Transverse colon (tissue), 4 donors: ENCODE results near the gene SLC31A2. TPM values are rescaled to one million over a fixed set of nuclear protein-coding genes. Genes with fewer than 3 reads are reported as not detected.

Source experiments
- DNase-seq: peaks from one replicate; pipeline ENCODE4 v3.0.0-alpha.2; 2019
- H3K27ac ChIP-seq, 4 donors: fragments of 200-600 bp; sonication (generic); 2 replicates each; pipeline ENCODE4 v1.5.1; 2016 to 2018; ENCODE audit warnings: inconsistent platforms in 4 of 4
- H3K27me3 ChIP-seq: fragments of 200-600 bp; sonication (generic); 2 replicates; pipeline ENCODE4 v1.5.1; 2017; ENCODE audit warnings: inconsistent platforms
- H3K36me3 ChIP-seq, 4 donors: fragments of 200-600 bp; sonication (generic); 2 replicates each; pipeline ENCODE4 v1.5.1; 2017 to 2019; ENCODE audit warnings: inconsistent platforms in 4 of 4
- H3K4me1 ChIP-seq, 4 donors: fragments of 200-600 bp; sonication (generic); 2 replicates each; pipeline ENCODE4 v1.5.1; 2017 to 2020; ENCODE audit warnings: inconsistent platforms in 4 of 4
- H3K4me3 ChIP-seq, 4 donors: fragments of 200-600 bp; sonication (generic); 1 replicate in 1 of 4; 2 replicates in 3 of 4; pipeline versions ENCODE4 v1.5.1 to v1.6.1; 2017 to 2019; ENCODE audit warnings: inconsistent platforms in 4 of 4
- H3K9me3 ChIP-seq, 2 donors: fragments of 200-600 bp; sonication (generic); 2 replicates each; pipeline ENCODE4 v1.5.1; 2017 to 2019; ENCODE audit warnings: inconsistent platforms in 2 of 2
- CTCF ChIP-seq, 5 experiments: fragments of 200-600 bp in 3 of 5; fragments of 450-650 bp in 2 of 5; sonication (generic) in 3 of 5; IDR thresholded peaks; 1 replicate in 2 of 5; 2 replicates in 3 of 5; pipeline ENCODE4 v1.5.1; 2016 to 2017; ENCODE audit warnings: antibody characterized with exemption in 5 of 5, inconsistent platforms in 3 of 5, mild to moderate bottlenecking in 2 of 5, moderate library complexity in 1 of 5
- EP300 ChIP-seq: sonication (generic); formaldehyde crosslinking; IDR thresholded peaks from one replicate; pipeline ENCODE4 v1.6.1; 2017; ENCODE audit warnings: antibody characterized with exemption, low read depth
- POLR2A ChIP-seq: fragments of 450-650 bp; IDR thresholded peaks from one replicate; pipeline ENCODE4 v1.6.1; 2016; ENCODE audit warnings: antibody characterized with exemption, mild to moderate bottlenecking, moderate library complexity
- POLR2AphosphoS5 ChIP-seq, 3 donors: sonication (generic); formaldehyde crosslinking; IDR thresholded peaks; one replicate each; pipeline ENCODE4 v1.6.1; 2016; ENCODE audit warnings: antibody characterized with exemption in 3 of 3
- WGBS, 2 donors: methylation state at CpG; one replicate each; pipeline ENCODE4 v1.1.5; 2018; ENCODE audit warnings: low coverage in 1 of 2; 5-methylcytosine and 5-hydroxymethylcytosine counted together
- in situ Hi-C, 4 donors: fragments of 200-750 bp; cut with MboI; loops; one replicate each; pipeline versions ENCODE4 v1.15.0 to v1.15.1; 2017; ENCODE audit warnings: low sequenced_read_pairs in 3 of 4, low pct_ligation_motif_present in 1 of 4, low pct_unique_long_range_greater_than_20kb in 1 of 4
- intact Hi-C: fragments of 100-400 bp; cut with DNase I; formaldehyde crosslinking; loops from one replicate; pipeline ENCODE4 v1.15.1; 2023; ENCODE audit warnings: low total_unique reads
- total RNA-seq, 4 donors: library from RNA; depleted of rRNA; stranded (reverse); fragments of >200 nt; gene quantifications; one replicate each; pipeline ENCODE4 v1.1.0, GENCODE V29; 2016

SLC31A2 gene
- total RNA-seq, 4 donors from 2014 or later = 4.4 to 81.6 (median 40.3) TPM

GRCh38 chr9:113183956-113184488, 33.2 kb downstream of the SLC31A2 start:
- Histone ChIP-seq H3K36me3 (peaks cover 0 to 85% (median 41%) of the 10 kb centered on the region in 4 donors), H3K4me1 (no peaks in the 10 kb centered on the region), H3K9me3 (no peaks in the 10 kb centered on the region), H3K4me3 (no peak overlapping the region), H3K27ac (no peak overlapping the region), H3K27me3 (no peaks in the 10 kb centered on the region)
- DNase-seq = no peak
- WGBS, 2 donors = 97 to 100% methylated on average over 2 of the region's 2 CpGs
- in situ Hi-C loops = no loop called here
- intact Hi-C loops = loop anchor here (1.0 kb wide), 1 partner anchor 14 kb away; no protein-coding TSS in a partner anchor
- TF ChIP-seq CTCF (IDR thresholded peaks at IDR 0.05) = no peak
- TF ChIP-seq POLR2AphosphoS5 (IDR thresholded peaks at IDR 0.05) = no peak
- TF ChIP-seq POLR2A = no peak
- TF ChIP-seq EP300 = no peak

- TF ChIP-seq EP300 = no peak
- no peak for TF ChIP-seq POLR2AphosphoS5 (IDR thresholded peaks at IDR 0.05)
- TF ChIP-seq POLR2A = no peak
- TF ChIP-seq CTCF (IDR thresholded peaks at IDR 0.05) = no peak
- in situ Hi-C loops = no loop called here
- H3K36me3 ChIP-seq = peaks cover 0 to 81% (median 39%) of the 10 kb centered on the region in 4 donors
Measured at GRCh38 chr9:113184539-113184938, 33.7 kb downstream of the SLC31A2 start.

GRCh38 chr9:113185271-113185670, 34.5 kb downstream of the SLC31A2 start:
- H3K36me3 ChIP-seq = peaks cover 0 to 87% (median 38%) of the 10 kb centered on the region in 4 donors
- no peaks in the 10 kb centered on the region for H3K4me1 ChIP-seq
- intact Hi-C loops = no loop called here
- DNase-seq = no peak
- no peak overlapping the region for H3K27ac ChIP-seq
- no peaks in the 10 kb centered on the region for H3K9me3 ChIP-seq
- TF ChIP-seq POLR2A = no peak
- TF ChIP-seq EP300 = no peak
- no peak for TF ChIP-seq CTCF (IDR thresholded peaks at IDR 0.05)
- no peak for TF ChIP-seq POLR2AphosphoS5 (IDR thresholded peaks at IDR 0.05)
- in situ Hi-C loops = no loop called here
- 90 to 92% methylated on average over 4 of the region's 4 CpGs for WGBS, 2 donors
- no peak overlapping the region for H3K4me3 ChIP-seq
- no peaks in the 10 kb centered on the region for H3K27me3 ChIP-seq

More at GRCh38 chr9:113184539-113184938, 33.7 kb downstream of the SLC31A2 start:
- no peak overlapping the region for H3K4me3 ChIP-seq
- no peaks in the 10 kb centered on the region for H3K9me3 ChIP-seq
- H3K4me1 ChIP-seq = no peaks in the 10 kb centered on the region
- H3K27ac ChIP-seq = no peak overlapping the region
- intact Hi-C loops = loop anchor here (1.0 kb wide), 1 partner anchor 14 kb away; no protein-coding TSS in a partner anchor
- no peaks in the 10 kb centered on the region for H3K27me3 ChIP-seq
- no peak for DNase-seq
- WGBS, 2 donors = 91 to 100% methylated on average over 1 to 2 of the region's 2 CpGs

- WGBS, 2 donors = 97 to 100% methylated on average over 3 to 7 of the region's 7 CpGs
- Histone ChIP-seq H3K36me3 (peaks cover 0 to 82% (median 35%) of the 10 kb centered on the region in 4 donors), H3K27ac (no peak overlapping the region), H3K4me3 (no peak overlapping the region), H3K4me1 (no peaks in the 10 kb centered on the region), H3K9me3 (no peaks in the 10 kb centered on the region), H3K27me3 (no peaks in the 10 kb centered on the region)
- in situ Hi-C loops = no loop called here
- no peak for TF ChIP-seq POLR2A
- no peak for TF ChIP-seq EP300
- TF ChIP-seq POLR2AphosphoS5 (IDR thresholded peaks at IDR 0.05) = no peak
- no peak for TF ChIP-seq CTCF (IDR thresholded peaks at IDR 0.05)
- no peak for DNase-seq
- intact Hi-C loops = no loop called here
Measured at GRCh38 chr9:113186137-113186755, 35.4 kb downstream of the SLC31A2 start.
